HL-60/S4 treated with phorbol 12-myristate 13-acetate at 8.2 ng/mL for 4 days and 3 days (cell line): Measurements from ENCODE around the gene HS3ST3A1.

Experiments used
- in situ Hi-C: fragments of 300-500 bp; cut with MboI; formaldehyde crosslinking; loops from 2 replicates; pipeline ENCODE4 v1.15.0; 2022; ENCODE audit warnings: low sequenced_read_pairs

The HS3ST3A1 gene

GRCh38 chr17:13460261-13461000 is 141.3 kb downstream of the HS3ST3A1 start:
- in situ Hi-C loops = no loop called here

GRCh38 chr17:13457783-13458182 is 143.9 kb downstream of the HS3ST3A1 start:
- in situ Hi-C loops = no loop called here
